ES-I3 (cell line): ENCODE results near the gene TTC32.

Source experiments
- H3K36me3 ChIP-seq: 2 replicates; pipeline ENCODE4 v1.6.1; 2013; ENCODE audit warnings: mild to moderate bottlenecking, low read length, control low read depth, moderate library complexity; ENCODE audit not compliant: insufficient read depth
- H3K4me1 ChIP-seq: 2 replicates; pipeline ENCODE4 v1.6.1; 2013; ENCODE audit warnings: mild to moderate bottlenecking, control low read depth, low read length; ENCODE audit not compliant: insufficient read depth
- H3K9ac ChIP-seq: 2 replicates; pipeline ENCODE4 v1.6.1; 2013; ENCODE audit warnings: low read depth, mild to moderate bottlenecking, low read length, moderate library complexity
- H3K9me3 ChIP-seq: 2 replicates; pipeline ENCODE4 v1.6.1; 2013; ENCODE audit warnings: mild to moderate bottlenecking, low read length, moderate library complexity; ENCODE audit not compliant: control insufficient read depth, insufficient read depth

TTC32 gene

GRCh38 chr2:19857806-19858205, 44.0 kb downstream of the TTC32 start:
- H3K4me1 ChIP-seq: no peaks in the 10 kb centered on the region; the same call in 1 of the 2 replicates
- H3K9me3 ChIP-seq: no peaks in the 10 kb centered on the region
- no peak overlapping the region for H3K9ac ChIP-seq
- H3K36me3 ChIP-seq: no peaks in the 10 kb centered on the region

- no peak overlapping the region for H3K9ac ChIP-seq
- H3K36me3 ChIP-seq: no peaks in the 10 kb centered on the region
- no peaks in the 10 kb centered on the region for H3K9me3 ChIP-seq
- no peaks in the 10 kb centered on the region; the same call in 1 of the 2 replicates for H3K4me1 ChIP-seq
Measured at GRCh38 chr2:19857100-19857499, 44.7 kb downstream of the TTC32 start.

DNA sequence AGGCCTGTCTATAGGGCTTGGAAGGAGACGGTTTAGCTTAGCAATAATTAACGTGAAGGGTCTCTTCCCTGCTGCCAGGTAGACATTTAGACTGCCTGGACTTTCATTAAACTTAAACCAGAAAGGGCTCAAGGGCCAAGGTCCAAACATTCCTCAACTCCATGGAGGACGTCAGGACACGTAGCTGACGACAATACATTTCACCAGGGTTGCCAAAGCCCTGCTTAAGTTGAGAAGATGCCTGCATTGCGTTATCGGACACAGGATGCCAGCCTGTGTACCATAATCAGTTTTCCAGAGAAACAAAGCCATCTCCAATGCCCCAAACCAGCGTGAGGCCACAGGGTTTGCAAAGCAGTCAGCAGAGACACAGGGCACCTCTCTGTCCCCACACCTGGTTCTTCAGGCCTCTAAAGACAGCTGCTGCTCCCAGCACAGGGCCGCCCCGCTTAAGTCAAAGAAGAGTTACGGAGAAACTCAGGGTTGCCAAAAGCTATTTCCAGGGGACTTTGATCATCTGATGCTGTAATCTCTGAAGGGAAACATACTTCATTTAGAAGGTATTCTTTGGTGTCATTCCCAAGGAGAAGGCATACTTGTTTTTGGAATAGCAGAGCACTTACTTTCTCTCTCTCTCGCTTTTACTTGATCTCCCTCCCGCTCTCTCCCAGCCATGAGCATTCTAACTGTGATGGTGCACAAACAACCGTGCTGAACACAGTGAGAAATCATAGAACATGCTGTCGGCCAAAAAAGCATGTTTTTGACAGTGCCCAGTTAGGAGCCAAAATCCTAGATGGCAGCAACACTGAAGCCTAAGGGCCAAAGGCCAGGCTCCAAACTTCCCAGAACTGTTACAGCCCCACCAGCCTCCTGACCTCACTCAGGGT, 46.0 kb downstream of the TTC32 start:
- H3K9me3 ChIP-seq: no peaks in the 10 kb centered on the region
- H3K9ac ChIP-seq: no peak overlapping the region
- no peaks in the 10 kb centered on the region; the same call in 1 of the 2 replicates for H3K4me1 ChIP-seq
- no peaks in the 10 kb centered on the region for H3K36me3 ChIP-seq

DNA sequence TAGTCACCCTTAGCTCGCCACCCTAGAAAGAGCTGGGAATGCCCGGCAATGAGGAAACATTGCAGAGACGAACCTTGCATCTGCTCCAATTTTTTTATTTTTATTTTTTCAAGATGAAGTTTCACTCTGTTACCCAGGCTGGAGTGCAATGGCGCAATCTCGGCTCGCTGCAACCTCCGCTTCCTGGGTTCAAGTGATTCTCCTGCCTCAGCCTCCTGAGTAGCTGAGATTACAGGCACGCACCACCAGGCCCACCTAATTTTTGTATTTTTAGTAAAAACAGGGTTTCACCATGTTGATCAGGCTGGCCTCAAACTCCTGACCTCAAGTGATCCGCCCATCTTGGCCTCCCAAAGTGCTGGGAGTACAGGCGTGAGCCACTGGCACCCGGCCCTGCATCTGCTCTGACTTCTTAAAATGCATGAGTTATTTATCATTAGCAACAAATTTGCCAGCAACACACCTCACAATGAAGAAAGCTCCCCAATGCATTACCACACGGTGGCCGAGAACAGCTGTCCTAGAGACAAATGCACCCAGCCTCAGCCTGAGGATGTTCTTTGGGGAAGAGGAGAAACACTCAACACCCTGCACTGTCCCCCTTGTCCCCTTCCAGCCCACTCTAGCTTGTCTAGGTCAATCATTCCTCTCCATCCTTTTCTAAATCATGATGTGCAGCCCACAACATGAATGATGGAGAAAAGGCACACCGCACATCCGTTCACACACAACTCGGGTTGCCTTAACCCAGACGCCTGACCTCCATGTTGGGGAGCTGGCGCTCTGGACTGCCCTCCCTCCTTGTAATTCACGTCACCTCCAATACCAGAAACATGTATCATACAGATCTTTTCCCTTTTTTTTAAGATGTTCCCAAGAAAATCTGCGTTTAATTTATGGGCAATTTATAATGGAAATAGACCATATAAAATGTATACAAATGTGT, 46.9 kb downstream of the TTC32 start:
- no peak overlapping the region for H3K9ac ChIP-seq
- H3K36me3 ChIP-seq: no peaks in the 10 kb centered on the region
- no peaks in the 10 kb centered on the region for H3K9me3 ChIP-seq
- H3K4me1 ChIP-seq: no peaks in the 10 kb centered on the region; the same call in 1 of the 2 replicates

DNA sequence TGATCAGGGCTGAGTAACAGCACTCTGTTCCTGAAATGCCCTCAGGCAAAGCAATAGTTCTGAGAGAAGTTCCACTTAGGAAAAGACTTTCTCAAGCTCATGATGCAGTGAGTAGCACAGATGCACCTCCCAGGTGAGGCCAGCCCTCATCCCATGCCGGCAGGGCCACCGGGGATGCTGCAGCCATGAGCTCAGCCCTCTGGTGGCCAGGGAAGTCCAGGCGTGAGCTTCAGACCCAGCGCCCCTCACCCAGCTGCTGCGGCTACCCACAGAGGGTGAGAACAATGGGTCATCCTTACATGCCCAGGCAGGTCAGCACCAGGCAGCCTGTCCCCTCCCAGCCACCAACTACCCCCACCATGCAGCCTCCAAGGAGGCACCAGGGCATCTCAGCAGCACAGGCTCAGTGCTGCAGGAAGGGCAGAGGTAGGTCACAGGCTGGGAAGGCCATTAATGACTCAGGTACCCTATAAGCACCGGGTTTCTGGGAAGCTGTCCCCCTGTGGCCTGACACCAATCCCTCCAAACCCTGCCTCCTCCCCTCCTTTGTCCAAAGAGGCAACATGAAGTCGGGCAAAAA, 50.6 kb downstream of the TTC32 start:
- no peak overlapping the region for H3K9ac ChIP-seq
- H3K4me1 ChIP-seq: no peaks in the 10 kb centered on the region
- no peaks in the 10 kb centered on the region for H3K36me3 ChIP-seq
- H3K9me3 ChIP-seq: no peaks in the 10 kb centered on the region

- Histone ChIP-seq H3K36me3 (no peaks in the 10 kb centered on the region), H3K9me3 (no peaks in the 10 kb centered on the region), H3K4me1 (no peaks in the 10 kb centered on the region), H3K9ac (no peak overlapping the region)
Measured at GRCh38 chr2:19850056-19851050, 51.4 kb downstream of the TTC32 start.

GRCh38 chr2:19848952-19849351, 52.8 kb downstream of the TTC32 start:
- Histone ChIP-seq H3K4me1 (no peaks in the 10 kb centered on the region), H3K9ac (no peak overlapping the region), H3K36me3 (no peaks in the 10 kb centered on the region), H3K9me3 (no peaks in the 10 kb centered on the region)

GRCh38 chr2:19848029-19848750, 53.6 kb downstream of the TTC32 start:
- no peaks in the 10 kb centered on the region for H3K9me3 ChIP-seq
- no peaks in the 10 kb centered on the region for H3K4me1 ChIP-seq
- H3K36me3 ChIP-seq: no peaks in the 10 kb centered on the region
- H3K9ac ChIP-seq: no peak overlapping the region

DNA sequence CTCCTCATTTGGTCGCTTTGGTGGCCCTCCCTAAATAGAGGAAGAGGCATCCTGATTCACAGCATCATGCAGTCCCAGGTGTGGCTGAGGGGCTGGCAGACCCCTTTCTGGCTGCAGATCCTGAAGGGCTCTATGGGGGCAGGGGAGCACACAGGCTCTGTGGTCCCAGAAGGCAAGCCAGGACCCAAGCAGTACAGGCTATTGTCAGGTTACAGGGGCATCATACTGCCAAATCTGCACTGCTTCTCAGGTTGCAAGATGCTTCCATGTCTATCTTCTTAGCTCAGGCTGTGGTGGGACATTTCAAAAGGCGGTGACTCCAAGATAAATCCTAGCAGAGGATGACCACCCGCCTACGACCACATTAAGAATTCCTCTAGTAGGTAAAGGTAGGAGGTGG, 54.3 kb downstream of the TTC32 start:
- Histone ChIP-seq H3K9me3 (no peaks in the 10 kb centered on the region), H3K4me1 (no peaks in the 10 kb centered on the region), H3K9ac (no peak overlapping the region), H3K36me3 (no peaks in the 10 kb centered on the region)
